ENCODE results near the gene SLC30A2.
A peak's percentile ranks its signal among the peaks of the same experiment; 100 is the strongest.

The SLC30A2 gene

DNA sequence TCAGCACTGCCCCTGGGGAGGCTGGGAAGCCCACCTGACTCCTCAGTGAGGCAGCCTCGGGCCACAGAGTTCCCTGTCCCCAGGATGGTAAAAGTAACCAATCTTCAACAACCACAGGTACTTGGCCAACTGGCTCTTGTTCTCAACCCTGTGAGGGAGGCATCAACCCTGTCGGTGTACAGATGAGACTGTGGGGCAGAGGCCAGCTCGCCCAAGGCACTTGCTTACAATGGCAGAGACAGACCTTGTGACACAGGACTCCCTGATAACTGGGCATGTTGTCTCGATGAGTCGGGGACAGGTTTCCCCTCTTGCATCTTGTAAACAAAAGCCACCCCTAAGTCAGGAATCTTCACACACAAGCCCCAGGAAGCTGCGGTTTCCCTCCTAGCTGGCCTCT lies 8.0 kb downstream of the SLC30A2 start:
- DNase-seq, result no peak

- DNase-seq, result no peak
Observed at GRCh38 chr1:26036756-26037281, 9.1 kb downstream of the SLC30A2 start.

DNA sequence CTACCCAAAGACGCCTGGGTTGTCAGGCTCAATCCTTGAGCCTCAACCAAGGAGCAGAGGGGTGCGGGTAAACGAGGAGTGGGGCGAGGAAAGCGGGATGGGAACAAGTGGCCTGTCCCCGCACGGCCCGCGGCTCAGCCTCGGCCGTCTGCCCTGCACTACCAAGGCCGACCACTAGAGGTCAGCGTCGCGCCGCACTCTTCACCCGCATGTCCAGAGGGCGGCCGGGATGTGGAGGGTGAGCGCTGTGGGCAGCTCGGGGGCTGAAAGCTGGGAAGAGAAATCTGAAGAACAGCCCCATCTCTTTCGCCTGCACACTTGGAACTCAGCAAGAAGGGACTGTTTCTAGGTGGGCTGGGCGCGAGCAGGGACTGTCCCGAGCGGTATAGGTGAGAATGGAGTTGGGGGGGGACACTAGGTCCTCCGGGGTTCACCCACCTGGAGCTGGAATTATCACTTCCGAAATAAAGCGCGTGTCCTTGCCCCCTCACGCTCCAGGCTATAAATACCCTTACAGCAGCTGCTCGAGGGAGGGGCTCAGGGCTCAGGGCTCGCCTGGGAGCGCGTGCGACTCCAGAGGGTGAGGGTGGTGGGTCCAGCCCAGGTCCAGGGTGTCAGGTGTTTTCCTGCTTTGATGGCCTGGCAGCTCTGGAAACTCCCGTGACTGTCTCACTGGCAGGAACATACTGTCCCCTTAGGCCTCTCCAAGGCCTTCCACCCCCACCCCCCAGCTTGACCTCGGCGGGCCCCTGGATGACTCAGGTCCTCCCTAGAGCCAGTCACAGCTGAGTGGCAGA lies 9.8 kb downstream of the SLC30A2 start:
- DNase-seq, result peak; percentile 89

DNA sequence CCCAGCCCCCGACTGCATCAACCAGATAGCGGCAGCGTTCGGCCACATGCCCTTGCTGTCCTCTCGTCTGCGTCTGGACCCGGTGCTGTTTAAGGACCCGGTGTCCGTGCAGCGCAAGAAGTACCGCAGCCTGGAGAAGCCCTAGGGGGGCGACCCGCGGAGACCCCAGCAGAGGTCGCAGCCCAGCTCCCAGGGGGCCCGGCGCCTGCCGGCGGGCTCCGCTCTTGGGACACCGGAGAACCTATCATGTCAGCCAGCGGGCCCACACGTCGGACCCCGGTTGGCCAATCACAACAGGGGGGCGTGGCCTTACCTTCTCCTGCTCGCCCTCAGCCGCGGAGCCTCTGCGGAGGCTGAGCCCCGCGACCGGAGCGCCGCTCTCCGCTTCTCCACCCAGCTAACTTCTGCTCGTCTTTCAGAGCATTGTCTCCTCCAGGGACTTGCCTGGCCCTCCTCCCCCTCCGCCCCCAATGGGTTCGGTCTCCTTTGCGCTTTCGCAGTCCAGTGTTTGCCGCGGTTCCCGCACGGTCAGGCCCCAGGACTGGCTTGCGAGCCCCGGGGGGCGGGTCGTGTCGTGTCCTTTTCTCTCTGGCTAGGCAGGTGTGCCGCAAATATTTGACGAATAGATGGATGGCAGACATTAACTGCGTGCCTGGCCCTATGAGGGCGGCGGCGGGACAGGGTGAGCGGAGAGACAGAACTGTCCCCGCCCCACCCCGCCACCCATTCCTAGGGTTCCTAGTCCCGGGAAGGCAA lies 10.5 kb downstream of the SLC30A2 start:
- peak; percentile 96 for DNase-seq

DNA sequence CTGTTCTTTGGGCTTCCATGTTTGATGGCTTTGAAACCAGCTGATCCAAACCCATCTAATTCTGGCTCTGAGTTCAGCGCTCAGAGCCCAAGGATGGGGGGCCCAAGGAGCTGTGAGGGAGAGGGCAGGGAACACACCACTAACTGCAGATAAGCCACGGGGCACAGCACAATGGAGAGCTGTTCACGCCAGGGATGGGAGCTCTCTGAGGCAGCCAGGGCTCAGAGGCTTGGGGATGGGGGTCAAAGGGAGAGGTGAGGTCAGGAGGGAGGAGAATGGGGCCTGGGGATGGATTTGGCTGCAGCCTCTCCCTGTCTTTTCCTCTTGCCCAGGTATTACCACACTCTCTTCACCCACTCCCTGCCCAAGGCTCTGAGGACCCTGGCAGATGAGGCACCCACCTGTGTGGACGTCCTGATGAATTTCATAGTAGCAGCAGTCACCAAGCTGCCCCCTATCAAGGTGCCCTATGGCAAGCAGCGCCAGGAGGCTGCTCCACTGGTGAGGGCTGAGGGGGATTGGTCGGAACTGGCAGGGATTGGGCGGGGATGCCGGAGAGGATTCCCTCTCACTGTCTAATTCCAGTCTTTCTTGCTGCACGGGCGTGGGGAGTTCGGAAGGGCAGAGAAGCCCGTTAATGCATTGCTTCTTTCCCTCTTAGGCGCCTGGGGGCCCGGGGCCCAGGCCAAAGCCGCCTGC lies 11.3 kb downstream of the SLC30A2 start:
- DNase-seq, result no peak

- no peak for DNase-seq
Observed at GRCh38 chr1:26032656-26033357, 13.1 kb downstream of the SLC30A2 start.

DNA sequence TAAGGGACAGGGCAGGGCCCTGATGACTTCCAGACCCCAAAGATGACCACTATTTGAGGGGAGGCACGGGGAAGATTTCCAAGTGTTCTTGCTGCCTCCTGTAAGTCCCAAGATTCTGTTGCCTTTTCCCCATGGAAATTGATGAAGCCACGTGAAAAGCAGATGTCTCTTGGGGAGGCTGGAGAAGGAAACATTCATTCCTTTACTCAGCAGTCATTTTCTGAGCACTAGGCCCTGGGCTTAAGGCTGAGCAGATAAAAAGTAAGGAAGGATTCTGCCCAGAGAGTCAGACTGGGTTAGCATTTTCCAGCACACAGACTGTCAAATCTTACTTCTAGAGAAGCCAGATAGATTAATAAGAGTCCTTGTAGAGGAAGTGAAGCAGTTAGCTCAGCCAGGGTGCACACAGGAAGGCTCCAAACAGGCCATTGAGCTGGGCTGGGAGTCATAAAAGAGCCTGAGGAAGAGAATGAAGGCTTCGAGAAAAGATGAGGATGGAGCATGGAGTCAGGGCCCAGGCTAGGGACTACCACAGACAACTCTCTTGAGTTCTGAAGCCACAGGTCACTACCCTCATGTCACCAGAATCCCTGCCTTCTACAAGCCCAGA lies 14.2 kb downstream of the SLC30A2 start:
- no peak for DNase-seq

DNA sequence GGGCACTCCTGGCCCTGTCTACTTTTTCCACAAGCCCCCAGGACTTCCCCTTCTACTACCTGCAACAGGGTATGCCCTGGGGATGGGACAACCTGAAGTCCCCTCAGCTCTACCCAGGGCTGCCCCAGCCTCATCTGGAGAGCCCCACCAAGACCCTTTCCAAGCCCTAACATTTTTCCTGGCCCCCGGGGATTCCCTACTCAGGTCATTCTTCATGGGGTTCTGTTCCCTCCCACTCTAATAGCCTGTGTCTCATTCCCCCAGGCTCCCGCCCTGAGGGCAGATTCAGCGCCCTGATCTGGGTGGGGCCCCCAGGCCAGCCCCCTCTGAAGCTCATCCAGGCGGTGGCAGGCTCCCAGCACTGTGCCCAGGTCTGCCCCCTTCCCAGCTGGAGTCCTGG lies 14.7 kb downstream of the SLC30A2 start:
- DNase-seq, result no peak

DNA sequence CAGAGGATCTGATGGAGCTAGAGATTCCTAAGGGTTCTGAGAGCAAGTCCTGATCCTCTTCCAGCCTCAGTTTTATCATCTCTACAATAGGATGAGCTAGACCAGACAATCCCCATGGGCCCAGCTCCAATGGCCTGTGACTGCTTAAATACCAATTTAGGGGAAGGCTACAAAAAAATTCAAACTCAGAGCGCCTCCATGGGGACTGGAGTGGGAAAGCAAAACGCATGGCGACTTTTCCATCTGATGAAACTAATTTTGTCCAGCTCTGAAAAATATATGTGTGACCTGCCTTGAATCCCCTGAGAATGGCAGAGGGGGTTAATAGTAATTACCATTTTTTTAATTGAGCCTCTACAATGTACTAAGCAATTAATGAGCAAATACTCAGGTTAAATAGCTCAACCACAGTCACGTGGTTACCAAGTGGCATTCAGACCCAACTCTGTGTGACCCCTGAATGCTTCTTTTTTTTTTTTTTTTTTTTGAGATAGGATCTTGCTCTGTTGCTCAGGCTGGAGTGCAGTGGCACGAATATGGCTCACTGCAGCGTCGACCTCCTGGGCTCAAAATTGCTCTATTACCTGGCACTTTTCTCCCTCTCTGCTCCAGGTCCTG lies 15.9 kb downstream of the SLC30A2 start:
- DNase-seq, result no peak

DNA sequence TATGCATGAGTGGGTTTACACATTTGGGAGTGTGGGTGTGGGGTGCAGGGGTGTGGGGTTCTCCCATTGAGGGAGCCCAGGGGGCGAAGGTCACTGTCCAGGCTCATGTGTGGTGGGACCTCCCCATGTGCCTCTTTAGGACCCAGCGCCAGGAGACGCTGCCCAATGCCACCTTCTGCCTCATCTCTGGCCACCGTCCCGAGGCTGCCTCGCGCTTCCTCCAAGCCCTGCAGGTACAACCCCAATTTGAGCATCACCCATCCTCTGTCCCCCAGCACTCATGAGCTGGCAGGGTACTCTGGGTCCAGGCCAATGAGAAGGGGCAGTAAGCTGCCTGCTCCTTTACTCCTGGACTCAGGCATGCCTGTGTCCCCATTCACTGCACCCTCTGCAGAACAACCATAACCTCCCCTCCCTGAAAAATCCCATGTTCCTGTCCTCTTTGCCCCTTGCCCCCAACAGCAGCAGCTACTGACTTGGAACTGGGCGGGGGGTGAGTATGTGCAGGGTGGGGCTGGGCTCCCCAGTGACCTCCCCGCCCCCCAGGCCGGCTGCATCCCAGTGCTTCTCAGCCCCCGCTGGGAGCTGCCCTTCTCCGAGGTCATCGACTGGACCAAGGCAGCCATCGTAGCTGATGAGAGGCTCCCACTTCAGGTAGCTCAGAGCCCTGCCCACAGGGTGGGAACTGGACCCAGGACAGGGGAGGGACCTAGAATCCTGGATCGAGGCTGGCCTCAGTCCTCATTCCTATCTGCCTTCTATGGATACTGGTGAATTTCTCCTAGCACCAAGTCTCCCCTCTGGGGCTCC lies 16.7 kb downstream of the SLC30A2 start:
- DNase-seq, result no peak

DNA sequence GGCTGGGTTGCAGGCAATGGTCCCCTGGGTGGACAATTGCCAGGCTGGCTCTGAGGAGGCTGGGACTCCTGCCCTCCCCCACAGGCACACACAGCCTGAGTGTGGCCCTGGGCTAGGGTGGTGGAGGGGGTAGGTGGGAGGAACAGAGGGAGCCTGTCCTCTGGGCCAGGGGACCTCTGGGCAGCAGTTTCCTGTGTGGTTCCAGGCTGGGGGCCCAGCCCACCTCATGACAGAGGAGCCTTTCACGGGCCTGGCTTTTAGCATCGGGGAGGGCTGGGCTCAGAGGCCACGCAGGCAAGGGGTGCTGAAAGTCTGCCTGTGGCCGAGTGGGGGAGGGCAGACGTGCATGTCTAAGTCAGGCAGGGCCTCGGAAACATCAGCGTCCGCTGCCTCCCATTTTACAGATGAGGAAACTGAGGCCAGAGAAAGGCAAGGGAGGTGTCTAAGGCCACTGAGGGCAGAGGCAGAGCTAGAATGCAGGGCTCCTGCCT lies 17.4 kb downstream of the SLC30A2 start:
- DNase-seq, result peak; percentile 68

DNA sequence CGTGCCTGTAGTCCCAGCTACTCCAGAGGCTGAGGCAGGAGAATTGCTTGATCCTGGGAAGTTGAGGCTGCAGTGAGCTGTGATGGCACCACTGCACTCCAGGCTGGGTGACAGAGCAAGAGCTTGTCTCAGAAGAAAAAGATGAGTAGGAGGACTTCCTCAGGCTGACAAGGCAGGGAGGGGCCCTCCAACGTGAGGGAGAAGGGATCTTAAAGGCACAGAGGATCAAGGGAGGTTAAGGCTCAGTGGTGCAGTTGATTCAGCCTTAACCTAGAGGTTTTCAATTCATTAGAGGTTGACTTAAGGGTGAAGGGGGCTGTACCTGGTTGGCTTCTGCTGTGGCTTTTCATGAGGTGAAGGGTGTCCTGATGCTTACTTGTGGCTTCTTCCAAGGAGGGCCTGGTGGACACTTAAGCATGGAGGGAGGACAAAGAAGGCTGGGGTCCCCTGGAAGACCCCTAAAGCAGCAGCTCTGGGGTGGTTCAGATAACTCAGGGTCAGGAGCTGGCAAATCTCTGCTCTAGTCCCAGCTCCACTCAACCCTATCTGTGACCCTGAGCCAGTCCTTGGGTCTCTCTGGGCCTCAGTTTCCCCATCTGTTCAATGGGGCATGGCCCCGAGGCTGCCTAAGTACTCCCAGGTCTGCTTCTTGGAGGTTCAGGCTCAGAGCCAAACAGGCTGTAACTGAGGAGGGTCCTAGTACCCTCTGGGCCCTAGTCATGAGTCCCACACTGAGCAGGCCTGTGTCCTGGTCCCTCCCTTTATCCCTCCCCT lies 18.0 kb downstream of the SLC30A2 start:
- DNase-seq, result no peak

- no peak for DNase-seq
Observed at GRCh38 chr1:26025517-26025916, 20.4 kb downstream of the SLC30A2 start.

DNA sequence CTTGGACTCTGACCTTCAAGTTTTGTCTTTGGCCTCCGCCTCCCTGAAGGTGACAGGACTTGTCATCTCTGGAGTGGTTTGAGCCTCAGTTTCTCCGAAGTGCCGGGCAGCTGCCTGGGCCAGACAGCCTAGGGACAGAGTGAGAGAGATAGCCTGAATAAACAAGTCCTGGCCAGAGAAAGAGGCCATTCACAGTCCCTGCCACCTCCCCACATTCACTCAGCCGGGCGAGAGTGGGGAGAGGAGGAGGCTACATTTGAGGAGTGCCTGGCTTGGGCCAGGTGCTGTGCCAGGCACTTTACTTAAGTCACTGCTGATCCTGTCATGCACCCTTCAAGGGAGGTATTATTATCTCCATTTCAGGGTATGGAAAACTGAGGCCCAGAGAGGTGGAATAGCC lies 20.9 kb downstream of the SLC30A2 start:
- no peak for DNase-seq

- no peak for DNase-seq
Observed at GRCh38 chr1:26023826-26024225, 22.1 kb downstream of the SLC30A2 start.

DNA sequence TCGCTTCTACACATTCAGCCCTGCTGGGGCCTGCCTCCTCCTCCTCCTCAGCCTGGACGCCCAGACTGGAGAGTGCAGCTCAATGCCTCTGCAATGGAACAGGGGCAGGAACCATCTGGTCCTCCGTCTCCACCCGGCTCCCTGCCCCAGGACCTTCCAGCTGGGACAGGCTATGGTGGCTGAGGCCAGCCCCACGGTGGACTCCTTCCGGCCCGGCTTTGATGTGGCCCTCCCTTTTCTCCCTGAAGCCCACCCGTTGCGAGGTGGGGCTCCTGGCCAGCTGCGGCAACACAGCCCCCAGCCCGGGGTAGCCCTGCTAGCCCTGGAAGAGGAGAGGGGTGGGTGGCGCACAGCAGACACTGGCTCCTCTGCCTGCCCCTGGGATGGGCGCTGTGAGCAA lies 22.9 kb downstream of the SLC30A2 start:
- DNase-seq, result peak; percentile 18

DNA sequence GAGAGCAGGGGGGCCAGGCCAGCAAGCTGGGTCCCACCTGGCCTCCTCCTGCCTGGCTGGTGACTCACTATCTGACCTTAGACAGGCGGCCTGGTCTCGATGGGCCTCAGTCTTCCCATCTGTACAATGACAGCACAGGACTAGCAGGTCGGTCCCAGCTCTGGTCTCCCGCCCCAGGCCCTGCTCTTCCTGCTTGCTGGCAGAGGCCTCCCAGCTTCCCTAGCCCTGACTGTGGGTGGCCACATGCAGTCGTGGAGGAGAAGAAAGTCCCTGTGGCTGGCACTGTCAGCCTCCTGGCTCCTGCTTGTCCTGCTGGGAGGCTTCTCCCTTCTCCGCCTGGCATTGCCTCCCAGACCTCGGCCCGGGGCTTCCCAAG lies 23.5 kb downstream of the SLC30A2 start:
- DNase-seq, result peak; percentile 43

- DNase-seq, result peak; percentile 88
Observed at GRCh38 chr1:26021647-26022403, 24.1 kb downstream of the SLC30A2 start, which contains the start of gene EXTL1. Gene EXTL1, plus strand, starts transcription at chr1:26021775. Its CDS starts 872 bp downstream, at chr1:26022647.

Measured in femur (tissue), 1 donor.